Measurements from ENCODE around the gene ISX. TPM values are rescaled to one million over a fixed set of nuclear protein-coding genes. Genes with fewer than 3 reads are reported as not detected.

Gene ISX
- total RNA-seq, 1 donor, result not detected

GRCh38 chr22:35089139-35089538 lies 23.2 kb downstream of the ISX start:
- DNase-seq (ENCODE audit: insufficient read length, low spot score, missing footprints), result no peak
- Histone ChIP-seq H3K27ac (ENCODE audit: low read depth, low read length) (no peak overlapping the region), H3K4me3 (ENCODE audit: insufficient read depth, low read length) (no peak overlapping the region), H4K20me1 (ENCODE audit: insufficient read depth, low read length) (no peaks in the 10 kb centered on the region), H3K9me3 (ENCODE audit: low read depth, low read length) (no peaks in the 10 kb centered on the region), H3K27me3 (ENCODE audit: insufficient read depth, low read length) (no peaks in the 10 kb centered on the region), H3K4me1 (ENCODE audit: insufficient read depth, low read length) (no peaks in the 10 kb centered on the region), H2AFZ (ENCODE audit: low read length) (no peak overlapping the region), H3K36me3 (ENCODE audit: insufficient read depth, low read length) (no peaks in the 10 kb centered on the region), H3K4me2 (ENCODE audit: insufficient read depth, low read length) (no peak overlapping the region), H3K79me2 (ENCODE audit: insufficient read depth, low read length) (no peaks in the 10 kb centered on the region)
- TF ChIP-seq, protein P1, sequence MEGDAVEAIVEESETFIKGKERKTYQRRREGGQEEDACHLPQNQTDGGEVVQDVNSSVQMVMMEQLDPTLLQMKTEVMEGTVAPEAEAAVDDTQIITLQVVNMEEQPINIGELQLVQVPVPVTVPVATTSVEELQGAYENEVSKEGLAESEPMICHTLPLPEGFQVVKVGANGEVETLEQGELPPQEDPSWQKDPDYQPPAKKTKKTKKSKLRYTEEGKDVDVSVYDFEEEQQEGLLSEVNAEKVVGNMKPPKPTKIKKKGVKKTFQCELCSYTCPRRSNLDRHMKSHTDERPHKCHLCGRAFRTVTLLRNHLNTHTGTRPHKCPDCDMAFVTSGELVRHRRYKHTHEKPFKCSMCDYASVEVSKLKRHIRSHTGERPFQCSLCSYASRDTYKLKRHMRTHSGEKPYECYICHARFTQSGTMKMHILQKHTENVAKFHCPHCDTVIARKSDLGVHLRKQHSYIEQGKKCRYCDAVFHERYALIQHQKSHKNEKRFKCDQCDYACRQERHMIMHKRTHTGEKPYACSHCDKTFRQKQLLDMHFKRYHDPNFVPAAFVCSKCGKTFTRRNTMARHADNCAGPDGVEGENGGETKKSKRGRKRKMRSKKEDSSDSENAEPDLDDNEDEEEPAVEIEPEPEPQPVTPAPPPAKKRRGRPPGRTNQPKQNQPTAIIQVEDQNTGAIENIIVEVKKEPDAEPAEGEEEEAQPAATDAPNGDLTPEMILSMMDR (IDR thresholded peaks at IDR 0.05; ENCODE audit: extremely low read depth, low read depth, low read length), result no peak

- Histone ChIP-seq H4K20me1 (ENCODE audit: insufficient read depth, low read length) (no peaks in the 10 kb centered on the region), H3K36me3 (ENCODE audit: insufficient read depth, low read length) (no peaks in the 10 kb centered on the region), H3K27ac (ENCODE audit: low read depth, low read length) (no peak overlapping the region), H3K4me1 (ENCODE audit: insufficient read depth, low read length) (no peaks in the 10 kb centered on the region), H3K79me2 (ENCODE audit: insufficient read depth, low read length) (no peaks in the 10 kb centered on the region), H3K4me2 (ENCODE audit: insufficient read depth, low read length) (no peak overlapping the region), H3K4me3 (ENCODE audit: insufficient read depth, low read length) (no peak overlapping the region), H3K27me3 (ENCODE audit: insufficient read depth, low read length) (no peaks in the 10 kb centered on the region), H2AFZ (ENCODE audit: low read length) (no peak overlapping the region), H3K9me3 (ENCODE audit: low read depth, low read length) (no peaks in the 10 kb centered on the region)
- TF ChIP-seq, protein P1 (IDR thresholded peaks at IDR 0.05; ENCODE audit: extremely low read depth, low read depth, low read length), result no peak
- DNase-seq (ENCODE audit: insufficient read length, low spot score, missing footprints), result no peak
Observed at GRCh38 chr22:35092406-35092805, 26.4 kb downstream of the ISX start.

DNA sequence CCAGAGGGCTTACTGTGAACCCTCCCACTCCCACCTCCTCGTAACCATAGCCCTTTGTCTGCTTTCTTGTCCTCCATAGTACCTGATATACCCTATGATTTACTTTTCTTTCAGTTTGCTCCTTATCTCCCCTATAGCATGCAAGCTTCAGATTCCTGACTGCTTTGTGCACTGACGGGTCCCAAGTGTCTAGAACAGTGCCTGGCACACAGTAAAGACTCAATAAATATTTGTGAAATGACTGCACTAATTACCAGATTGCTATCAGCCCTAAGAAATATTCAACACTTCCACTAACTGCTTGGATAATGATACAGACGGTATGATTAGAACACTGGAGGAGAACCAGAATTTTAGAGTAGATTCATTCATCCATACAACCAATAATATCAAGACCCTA lies 33.0 kb downstream of the ISX start:
- TF ChIP-seq, protein P1 (IDR thresholded peaks at IDR 0.05; ENCODE audit: extremely low read depth, low read depth, low read length), result no peak
- Histone ChIP-seq H3K4me1 (ENCODE audit: insufficient read depth, low read length) (no peaks in the 10 kb centered on the region), H2AFZ (ENCODE audit: low read length) (no peak overlapping the region), H3K79me2 (ENCODE audit: insufficient read depth, low read length) (no peaks in the 10 kb centered on the region), H3K4me2 (ENCODE audit: insufficient read depth, low read length) (no peak overlapping the region), H3K4me3 (ENCODE audit: insufficient read depth, low read length) (no peak overlapping the region), H3K9me3 (ENCODE audit: low read depth, low read length) (no peaks in the 10 kb centered on the region), H3K27ac (ENCODE audit: low read depth, low read length) (no peak overlapping the region), H3K36me3 (ENCODE audit: insufficient read depth, low read length) (no peaks in the 10 kb centered on the region), H3K27me3 (ENCODE audit: insufficient read depth, low read length) (no peaks in the 10 kb centered on the region), H4K20me1 (ENCODE audit: insufficient read depth, low read length) (no peaks in the 10 kb centered on the region)
- DNase-seq (ENCODE audit: insufficient read length, low spot score, missing footprints), result no peak

DNA sequence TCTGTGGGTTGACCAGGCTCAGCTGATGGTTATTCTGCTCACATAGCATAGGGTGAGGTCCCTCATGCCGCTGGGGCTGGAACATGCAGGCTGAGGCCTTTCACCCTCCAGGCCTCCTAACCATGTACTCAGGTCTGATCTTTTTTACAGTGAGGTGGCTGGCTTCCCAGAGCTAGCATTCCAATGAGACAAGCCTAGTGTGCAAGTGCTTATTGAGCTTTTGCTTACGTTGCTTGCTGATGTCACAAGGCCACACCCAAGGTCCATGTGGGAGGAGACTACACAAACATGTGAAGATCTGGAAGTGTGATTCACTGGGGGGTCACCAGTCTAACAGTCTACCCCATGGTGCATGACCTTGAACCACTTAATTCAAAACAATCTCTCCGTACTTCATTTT lies 33.9 kb downstream of the ISX start:
- Histone ChIP-seq H3K36me3 (ENCODE audit: insufficient read depth, low read length) (no peaks in the 10 kb centered on the region), H3K27me3 (ENCODE audit: insufficient read depth, low read length) (no peaks in the 10 kb centered on the region), H3K4me1 (ENCODE audit: insufficient read depth, low read length) (no peaks in the 10 kb centered on the region), H3K4me3 (ENCODE audit: insufficient read depth, low read length) (no peak overlapping the region), H3K79me2 (ENCODE audit: insufficient read depth, low read length) (no peaks in the 10 kb centered on the region), H2AFZ (ENCODE audit: low read length) (no peak overlapping the region), H3K9me3 (ENCODE audit: low read depth, low read length) (no peaks in the 10 kb centered on the region), H3K4me2 (ENCODE audit: insufficient read depth, low read length) (no peak overlapping the region), H3K27ac (ENCODE audit: low read depth, low read length) (no peak overlapping the region), H4K20me1 (ENCODE audit: insufficient read depth, low read length) (no peaks in the 10 kb centered on the region)
- TF ChIP-seq, protein P1 (IDR thresholded peaks at IDR 0.05; ENCODE audit: extremely low read depth, low read depth, low read length), result no peak
- no peak for DNase-seq (ENCODE audit: insufficient read length, low spot score, missing footprints)

Data from osteoblast (primary cell).